HL-60 (cell line): ENCODE results near the gene EPS15.

Source experiments
- DNase-seq, 2 experiments: peaks; one replicate each; pipeline ENCODE4 v3.0.0-alpha.2; 2010 to 2020; ENCODE audit warnings: low read depth in 1 of 2, low spot score in 1 of 2
- H3K27ac ChIP-seq: fragments of 250-450 bp; sonication (Bioruptor Pico); replicated peaks from 2 replicates; pipeline ENCODE4 v1.5.1; 2020; ENCODE audit warnings: mild to moderate bottlenecking, moderate library complexity
- H3K27me3 ChIP-seq: fragments of 250-450 bp; sonication (Bioruptor Pico); 2 replicates; pipeline ENCODE4 v1.5.1; 2021; ENCODE audit warnings: mild to moderate bottlenecking, moderate library complexity; ENCODE audit not compliant: insufficient read depth, poor library complexity, severe bottlenecking
- H3K4me3 ChIP-seq: replicated peaks from 2 replicates; pipeline ENCODE4 v1.5.1; 2011; ENCODE audit warnings: mild to moderate bottlenecking, control low read depth, low read length; ENCODE audit not compliant: insufficient read depth
- GABPA ChIP-seq: IDR thresholded peaks from 2 replicates; pipeline ENCODE4 v1.6.1; 2012; ENCODE audit warnings: low read depth
- POLR2AphosphoS5 ChIP-seq: IDR thresholded peaks from 2 replicates; pipeline ENCODE4 v1.6.1; 2012; ENCODE audit warnings: low read depth
- SPI1 ChIP-seq: IDR thresholded peaks from 2 replicates; pipeline ENCODE4 v1.6.1; 2012; ENCODE audit warnings: low read depth, mild to moderate bottlenecking, borderline replicate concordance
- TF ChIP-seq, protein P1 (sequence below): IDR thresholded peaks from one replicate; pipeline ENCODE4 v1.5.1; 2011; ENCODE audit warnings: low read length, control low read depth, inconsistent platforms; ENCODE audit not compliant: insufficient read depth
- TF ChIP-seq, protein P2 (sequence below): IDR thresholded peaks from 2 replicates; pipeline ENCODE4 v1.6.1; 2012; ENCODE audit warnings: low read depth; ENCODE audit not compliant: insufficient replicate concordance

EPS15 gene

DNA sequence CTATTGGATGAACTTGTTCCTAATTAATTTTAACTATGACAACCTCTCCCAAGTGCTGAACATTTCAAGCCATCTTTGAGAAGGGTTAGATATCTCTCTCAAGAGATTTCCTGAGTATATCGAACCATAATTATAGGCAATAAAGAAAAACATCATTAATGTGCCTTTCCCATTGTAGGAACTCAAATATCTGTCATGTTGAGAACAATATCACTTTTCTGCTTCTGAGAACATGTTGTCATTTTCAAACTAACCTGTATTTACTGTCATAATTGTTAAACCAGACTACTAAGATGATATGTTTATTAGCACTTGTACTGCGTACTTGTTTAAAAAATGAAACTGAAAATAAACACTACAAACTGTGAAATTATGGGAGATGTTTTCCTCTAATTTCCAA lies 4.3 kb downstream of the EPS15 start:
- no peak overlapping the region for H3K4me3 ChIP-seq
- TF ChIP-seq, protein P1, sequence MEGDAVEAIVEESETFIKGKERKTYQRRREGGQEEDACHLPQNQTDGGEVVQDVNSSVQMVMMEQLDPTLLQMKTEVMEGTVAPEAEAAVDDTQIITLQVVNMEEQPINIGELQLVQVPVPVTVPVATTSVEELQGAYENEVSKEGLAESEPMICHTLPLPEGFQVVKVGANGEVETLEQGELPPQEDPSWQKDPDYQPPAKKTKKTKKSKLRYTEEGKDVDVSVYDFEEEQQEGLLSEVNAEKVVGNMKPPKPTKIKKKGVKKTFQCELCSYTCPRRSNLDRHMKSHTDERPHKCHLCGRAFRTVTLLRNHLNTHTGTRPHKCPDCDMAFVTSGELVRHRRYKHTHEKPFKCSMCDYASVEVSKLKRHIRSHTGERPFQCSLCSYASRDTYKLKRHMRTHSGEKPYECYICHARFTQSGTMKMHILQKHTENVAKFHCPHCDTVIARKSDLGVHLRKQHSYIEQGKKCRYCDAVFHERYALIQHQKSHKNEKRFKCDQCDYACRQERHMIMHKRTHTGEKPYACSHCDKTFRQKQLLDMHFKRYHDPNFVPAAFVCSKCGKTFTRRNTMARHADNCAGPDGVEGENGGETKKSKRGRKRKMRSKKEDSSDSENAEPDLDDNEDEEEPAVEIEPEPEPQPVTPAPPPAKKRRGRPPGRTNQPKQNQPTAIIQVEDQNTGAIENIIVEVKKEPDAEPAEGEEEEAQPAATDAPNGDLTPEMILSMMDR, result no peak
- TF ChIP-seq GABPA, result no peak
- TF ChIP-seq SPI1, result no peak
- H3K27me3 ChIP-seq, result no peaks in the 10 kb centered on the region
- no peak overlapping the region for H3K27ac ChIP-seq
- no peak for DNase-seq

DNA sequence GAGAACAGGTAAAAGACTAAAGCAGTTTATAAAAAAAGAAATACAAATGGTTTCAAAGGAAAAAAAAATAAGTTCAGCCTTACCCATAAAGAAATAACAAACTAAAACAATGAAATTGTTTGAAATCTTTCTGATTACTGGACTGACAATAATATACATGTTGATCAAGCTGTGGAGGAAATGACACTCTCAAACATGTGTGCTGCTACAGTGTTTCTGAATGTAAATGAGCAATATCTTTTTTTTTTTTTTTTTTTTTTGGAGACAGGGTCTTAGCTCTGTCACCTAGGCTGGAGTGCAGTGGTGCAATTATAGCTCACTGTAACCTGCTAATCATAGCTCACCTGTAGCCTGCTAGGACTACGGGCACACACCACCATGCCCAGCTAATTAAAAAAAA lies 6.5 kb downstream of the EPS15 start:
- no peak overlapping the region for H3K4me3 ChIP-seq
- H3K27ac ChIP-seq, result no peak overlapping the region
- no peaks in the 10 kb centered on the region for H3K27me3 ChIP-seq
- no peak for DNase-seq
- TF ChIP-seq, protein P1, result no peak
- TF ChIP-seq GABPA (no peak), SPI1 (no peak), POLR2AphosphoS5 (no peak)
- TF ChIP-seq, protein P2, sequence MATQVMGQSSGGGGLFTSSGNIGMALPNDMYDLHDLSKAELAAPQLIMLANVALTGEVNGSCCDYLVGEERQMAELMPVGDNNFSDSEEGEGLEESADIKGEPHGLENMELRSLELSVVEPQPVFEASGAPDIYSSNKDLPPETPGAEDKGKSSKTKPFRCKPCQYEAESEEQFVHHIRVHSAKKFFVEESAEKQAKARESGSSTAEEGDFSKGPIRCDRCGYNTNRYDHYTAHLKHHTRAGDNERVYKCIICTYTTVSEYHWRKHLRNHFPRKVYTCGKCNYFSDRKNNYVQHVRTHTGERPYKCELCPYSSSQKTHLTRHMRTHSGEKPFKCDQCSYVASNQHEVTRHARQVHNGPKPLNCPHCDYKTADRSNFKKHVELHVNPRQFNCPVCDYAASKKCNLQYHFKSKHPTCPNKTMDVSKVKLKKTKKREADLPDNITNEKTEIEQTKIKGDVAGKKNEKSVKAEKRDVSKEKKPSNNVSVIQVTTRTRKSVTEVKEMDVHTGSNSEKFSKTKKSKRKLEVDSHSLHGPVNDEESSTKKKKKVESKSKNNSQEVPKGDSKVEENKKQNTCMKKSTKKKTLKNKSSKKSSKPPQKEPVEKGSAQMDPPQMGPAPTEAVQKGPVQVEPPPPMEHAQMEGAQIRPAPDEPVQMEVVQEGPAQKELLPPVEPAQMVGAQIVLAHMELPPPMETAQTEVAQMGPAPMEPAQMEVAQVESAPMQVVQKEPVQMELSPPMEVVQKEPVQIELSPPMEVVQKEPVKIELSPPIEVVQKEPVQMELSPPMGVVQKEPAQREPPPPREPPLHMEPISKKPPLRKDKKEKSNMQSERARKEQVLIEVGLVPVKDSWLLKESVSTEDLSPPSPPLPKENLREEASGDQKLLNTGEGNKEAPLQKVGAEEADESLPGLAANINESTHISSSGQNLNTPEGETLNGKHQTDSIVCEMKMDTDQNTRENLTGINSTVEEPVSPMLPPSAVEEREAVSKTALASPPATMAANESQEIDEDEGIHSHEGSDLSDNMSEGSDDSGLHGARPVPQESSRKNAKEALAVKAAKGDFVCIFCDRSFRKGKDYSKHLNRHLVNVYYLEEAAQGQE, result no peak

DNA sequence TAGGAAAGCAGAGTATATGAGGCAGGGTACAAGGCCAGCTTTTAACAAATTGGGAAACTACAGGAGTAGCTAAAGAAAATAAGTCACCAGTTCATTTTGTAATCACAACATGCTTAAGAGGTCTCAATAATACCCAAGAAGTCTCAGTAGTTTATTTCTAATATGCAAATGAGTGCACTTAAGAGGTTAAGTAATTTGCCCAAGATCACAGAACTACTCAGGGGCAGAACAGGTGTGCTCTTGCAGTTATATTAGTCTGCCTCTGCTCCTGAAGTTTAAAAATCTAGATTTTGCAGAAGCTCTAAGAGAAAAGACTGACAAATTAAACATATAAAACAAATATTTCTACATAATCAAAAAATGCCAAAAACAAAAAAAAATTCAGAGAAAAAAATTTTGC lies 6.9 kb downstream of the EPS15 start:
- Histone ChIP-seq H3K27me3 (no peaks in the 10 kb centered on the region), H3K27ac (no peak overlapping the region), H3K4me3 (no peak overlapping the region)
- no peak for TF ChIP-seq GABPA
- TF ChIP-seq, protein P2, result no peak
- no peak for TF ChIP-seq POLR2AphosphoS5
- TF ChIP-seq SPI1, result no peak
- TF ChIP-seq, protein P1, result no peak
- no peak for DNase-seq

DNA sequence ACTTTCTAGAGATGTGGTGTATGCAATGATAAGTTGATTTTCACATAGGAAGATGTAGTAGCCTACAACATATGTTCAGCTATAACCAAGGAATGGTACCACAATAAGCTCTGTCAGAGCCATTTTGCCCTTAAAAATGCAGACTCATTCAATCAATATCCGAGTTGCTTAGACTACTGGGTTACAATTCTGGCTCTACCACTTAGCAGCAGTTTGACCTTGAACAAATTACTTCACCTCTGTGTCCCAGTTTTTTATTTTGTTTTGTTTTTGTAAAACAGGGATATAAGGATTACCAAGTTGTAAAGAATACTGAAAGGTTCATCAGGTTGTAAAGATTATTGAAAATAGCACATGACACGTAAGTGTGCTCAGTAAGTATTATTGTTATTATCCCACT lies 9.3 kb downstream of the EPS15 start:
- H3K27ac ChIP-seq, result no peak overlapping the region
- no peak for TF ChIP-seq GABPA
- TF ChIP-seq POLR2AphosphoS5, result no peak
- no peak for TF ChIP-seq SPI1
- TF ChIP-seq, protein P1, result no peak
- TF ChIP-seq, protein P2, result no peak
- no peak for DNase-seq
- no peak overlapping the region for H3K4me3 ChIP-seq
- no peaks in the 10 kb centered on the region for H3K27me3 ChIP-seq
